H1 (cell line): ENCODE data around the gene EIF4ENIF1. TPM values are rescaled to one million over a fixed set of nuclear protein-coding genes. Genes with fewer than 3 reads are reported as not detected.

Experiments used
- CTCF ChIA-PET: fragments of 300-600 bp; sonication (Branson Sonifier 250); formaldehyde crosslinking; loops from one replicate; lab custom pipeline; 2021; ENCODE audit not compliant: partially characterized antibody; lab: Charles Lee
- POLR2A ChIA-PET: fragments of 300-600 bp; sonication (Branson Sonifier 250); formaldehyde crosslinking; loops from one replicate; lab custom pipeline; 2021; ENCODE audit warnings: inconsistent platforms; ENCODE audit not compliant: partially characterized antibody; lab: Charles Lee
- DNase-seq, 2 experiments: peaks; one replicate each; pipeline versions ENCODE4 v3.0.0 to v3.0.0-alpha.2; 2010 to 2022; ENCODE audit warnings: low spot score in 2 of 2, low read depth in 1 of 2, mixed read lengths in 1 of 2
- FAIRE-seq: peaks from 2 replicates; lab custom pipeline; 2011; peaks lifted over from hg19 to GRCh38; lab: Jason Lieb, UNC
- H2AFZ ChIP-seq: 2 replicates; pipeline ENCODE4 v1.8.1; 2012; ENCODE audit warnings: low read length, inconsistent platforms
- H2AK5ac ChIP-seq: 2 replicates; pipeline ENCODE4 v1.6.1; 2013; ENCODE audit warnings: low read depth, low read length
- H2BK120ac ChIP-seq: replicated peaks from 2 replicates; pipeline ENCODE3; 2013; ENCODE audit warnings: low read depth, low read length, inconsistent platforms
- H2BK12ac ChIP-seq: 2 replicates; pipeline ENCODE4 v1.6.1; 2013; ENCODE audit warnings: low read depth, low read length
- H2BK15ac ChIP-seq: 2 replicates; pipeline ENCODE4 v1.6.1; 2013; ENCODE audit warnings: low read length
- H2BK20ac ChIP-seq: 2 replicates; pipeline ENCODE4 v1.6.1; 2013; ENCODE audit warnings: low read length
- H2BK5ac ChIP-seq: 2 replicates; pipeline ENCODE4 v1.6.1; 2013; ENCODE audit warnings: low read depth, low read length
- H3K14ac ChIP-seq: 2 replicates; pipeline ENCODE4 v1.6.1; 2013; ENCODE audit warnings: inconsistent platforms; ENCODE audit not compliant: insufficient read length
- H3K18ac ChIP-seq: 2 replicates; pipeline ENCODE4 v1.6.1; 2013; ENCODE audit warnings: low read length; ENCODE audit errors: extremely low read depth
- H3K23ac ChIP-seq: 2 replicates; pipeline ENCODE4 v1.6.1; 2013; ENCODE audit warnings: inconsistent platforms; ENCODE audit not compliant: insufficient read length
- H3K23me2 ChIP-seq: 2 replicates; pipeline ENCODE4 v1.6.1; 2013; ENCODE audit warnings: low read depth, low read length
- H3K27ac ChIP-seq: 2 replicates; pipeline ENCODE4 v1.6.1; 2011; ENCODE audit warnings: low read depth, low read length, inconsistent platforms
- H3K27me3 ChIP-seq, 4 experiments: replicated peaks in 1 of 4; 1 replicate in 1 of 4; 2 replicates in 3 of 4; pipeline versions ENCODE4 v1.6.1 to v1.8.1; 2011 to 2013; ENCODE audit warnings: low read length in 3 of 4, mild to moderate bottlenecking in 3 of 4, inconsistent platforms in 2 of 4, mixed read lengths in 2 of 4, moderate library complexity in 1 of 4; ENCODE audit not compliant: control insufficient read depth in 3 of 4, insufficient read depth in 3 of 4; ENCODE audit errors: extremely low read depth in 1 of 4
- H3K36me3 ChIP-seq, 4 experiments: 2 replicates each; pipeline versions ENCODE4 v1.6.1 to v1.8.1; 2011 to 2013; ENCODE audit warnings: mild to moderate bottlenecking in 4 of 4, low read length in 3 of 4, moderate library complexity in 2 of 4, control low read depth in 1 of 4, inconsistent platforms in 1 of 4; ENCODE audit not compliant: insufficient read depth in 4 of 4, control insufficient read depth in 2 of 4
- H3K4ac ChIP-seq: replicated peaks from 2 replicates; pipeline ENCODE3; 2013; ENCODE audit warnings: low read length, low read depth, mixed read lengths, inconsistent platforms; ENCODE audit not compliant: insufficient read length
- H3K4me1 ChIP-seq, 4 experiments: replicated peaks in 1 of 4; 1 replicate in 1 of 4; 2 replicates in 3 of 4; pipeline versions ENCODE4 v1.6.1 to v1.8.1; 2011 to 2013; ENCODE audit warnings: low read length in 3 of 4, inconsistent platforms in 2 of 4, mixed read lengths in 1 of 4; ENCODE audit not compliant: insufficient read depth in 4 of 4, control insufficient read depth in 3 of 4
- H3K4me2 ChIP-seq, 2 experiments: 2 replicates each; pipeline versions ENCODE4 v1.6.1 to v1.8.1; 2011 to 2013; ENCODE audit warnings: low read depth in 2 of 2, low read length in 2 of 2, control low read depth in 1 of 2, inconsistent platforms in 1 of 2, mild to moderate bottlenecking in 1 of 2; ENCODE audit not compliant: insufficient read depth in 1 of 2
- H3K4me3 ChIP-seq, 4 experiments: fragments of 200-600, 300-600 bp in 1 of 4; sonication (generic), shearing (Covaris generic), sonication (Bioruptor Twin) in 1 of 4; 2 replicates each; pipeline versions ENCODE4 v1.5.1 to v1.8.1; 2011 to 2016; ENCODE audit warnings: low read length in 4 of 4, low read depth in 3 of 4, control low read depth in 2 of 4, inconsistent platforms in 2 of 4, mild to moderate bottlenecking in 2 of 4, mixed read lengths in 1 of 4, moderate library complexity in 1 of 4; ENCODE audit not compliant: insufficient read depth in 2 of 4; ENCODE audit errors: extremely low read depth in 1 of 4
- H3K56ac ChIP-seq: replicated peaks from 2 replicates; pipeline ENCODE3; 2013; ENCODE audit warnings: low read depth, mild to moderate bottlenecking, mixed read lengths, low read length, inconsistent platforms; ENCODE audit not compliant: insufficient read length
- H3K79me1 ChIP-seq: 2 replicates; pipeline ENCODE4 v1.6.1; 2013; ENCODE audit warnings: low read depth, low read length, control low read depth
- H3K79me2 ChIP-seq, 2 experiments: 2 replicates each; pipeline versions ENCODE4 v1.6.1 to v1.8.1; 2012 to 2013; ENCODE audit warnings: low read length in 2 of 2, mild to moderate bottlenecking in 2 of 2, inconsistent platforms in 1 of 2; ENCODE audit not compliant: insufficient read depth in 2 of 2, control insufficient read depth in 1 of 2
- H3K9ac ChIP-seq, 4 experiments: replicated peaks in 1 of 4; 1 replicate in 1 of 4; 2 replicates in 3 of 4; pipeline versions ENCODE4 v1.6.1 to v1.8.1; 2011 to 2013; ENCODE audit warnings: low read depth in 3 of 4, low read length in 3 of 4, control low read depth in 2 of 4, mild to moderate bottlenecking in 2 of 4, moderate library complexity in 2 of 4, inconsistent platforms in 1 of 4; ENCODE audit errors: extremely low read depth in 1 of 4
- H3K9me3 ChIP-seq, 2 experiments: 2 replicates each; pipeline versions ENCODE4 v1.6.1 to v1.8.1; 2012 to 2013; ENCODE audit warnings: mild to moderate bottlenecking in 2 of 2, moderate library complexity in 2 of 2, control low read depth in 1 of 2, inconsistent platforms in 1 of 2, low read depth in 1 of 2, low read length in 1 of 2, mixed read lengths in 1 of 2; ENCODE audit not compliant: insufficient read depth in 2 of 2
- H4K20me1 ChIP-seq, 2 experiments: replicated peaks in 1 of 2; 2 replicates each; pipeline versions ENCODE3 to v1.8.1; 2011 to 2013; ENCODE audit warnings: inconsistent platforms in 2 of 2, low read length in 2 of 2, mild to moderate bottlenecking in 1 of 2; ENCODE audit not compliant: insufficient read depth in 2 of 2, control insufficient read depth in 1 of 2
- H4K5ac ChIP-seq: 2 replicates; pipeline ENCODE4 v1.6.1; 2013; ENCODE audit warnings: low read length, low read depth, mixed read lengths, inconsistent platforms; ENCODE audit not compliant: insufficient read length
- H4K8ac ChIP-seq: 2 replicates; pipeline ENCODE4 v1.8.0; 2013; ENCODE audit warnings: mild to moderate bottlenecking, moderate library complexity, low read length, inconsistent platforms; ENCODE audit not compliant: insufficient read depth; ENCODE audit errors: extremely low read depth
- H4K91ac ChIP-seq: replicated peaks from 2 replicates; pipeline ENCODE3; 2013; ENCODE audit warnings: low read length, mixed read lengths, inconsistent platforms; ENCODE audit not compliant: insufficient read length
- CEBPB ChIP-seq: IDR thresholded peaks from 2 replicates; pipeline ENCODE4 v1.6.1; 2012; ENCODE audit warnings: low read depth, low read length
- HDAC6 ChIP-seq: IDR thresholded peaks from one replicate; pipeline ENCODE4 v1.7.1; 2012; ENCODE audit warnings: low read depth, mild to moderate bottlenecking, inconsistent platforms, low read length, moderate library complexity
- TAF7 ChIP-seq: optimal IDR thresholded peaks from 2 replicates; pipeline ENCODE3; 2011; ENCODE audit warnings: low read depth, mild to moderate bottlenecking, inconsistent platforms, low read length, moderate library complexity, borderline replicate concordance
- WGBS, 2 experiments: shearing (Covaris generic) in 1 of 2; methylation state at CpG; one replicate each; pipeline versions ENCODE4 v1.1.6 to v1.1.7; 2013 to 2015; ENCODE audit warnings: low lambda C conversion rate in 2 of 2, mixed read lengths in 2 of 2, inconsistent platforms in 1 of 2, low coverage in 1 of 2, missing lambda C conversion rate in 1 of 2; ENCODE audit not compliant: insufficient replicate concordance in 2 of 2, insufficient coverage in 1 of 2, insufficient read length in 1 of 2; ENCODE audit errors: extremely low coverage in 1 of 2, missing lambda C conversion rate in 1 of 2; 5-methylcytosine and 5-hydroxymethylcytosine counted together
- polyA plus RNA-seq, 7 experiments: library from polyadenylated mRNA; depleted of rRNA in 3 of 7; stranded (reverse) in 5 of 7; unstranded in 2 of 7; fragments of >200 nt in 5 of 7; fragments of 200-250 nt in 2 of 7; gene quantifications; 1 replicate in 5 of 7; 2 replicates in 1 of 7; 4 replicates in 1 of 7; pipeline versions ENCODE4 v1.2.1 to v1.2.3, GENCODE V29; 2011 to 2013; ENCODE audit warnings: missing spikeins in 2 of 7, mixed read lengths in 2 of 7
- total RNA-seq: library from RNA; stranded (reverse); fragmentation: NEBNext Ultra II Directional; extraction: Animal tissue kit (Norgen Biotek cat#: 25700); gene quantifications from 2 replicates; pipeline ENCODE4 v1.2.1, GENCODE V29; 2021

EIF4ENIF1 gene
- total and polyA plus RNA-seq, 2 of the 8 experiments (the other 6 are each of a cell fraction or from before 2014, with no cell fraction given), result 21.9 to 23.6 TPM

GRCh38 chr22:31533374-31533773 lies 43.7 kb upstream of the EIF4ENIF1 start:
- Histone ChIP-seq H3K23ac (no peak overlapping the region), H3K9ac (no peak overlapping the region), H3K4me3 (no peak overlapping the region), H3K23me2 (no peaks in the 10 kb centered on the region), H4K8ac (no peak overlapping the region), H2BK5ac (no peak overlapping the region), H3K79me1 (no peaks in the 10 kb centered on the region), H4K5ac (no peak overlapping the region), H3K9me3 (no peaks in the 10 kb centered on the region), H3K27ac (no peak overlapping the region), H2BK20ac (no peak overlapping the region), H2BK12ac (no peak overlapping the region), H3K4ac (no peak overlapping the region), H3K18ac (no peak overlapping the region), H3K56ac (no peak overlapping the region), H3K4me1 (no peaks in the 10 kb centered on the region), H4K20me1 (no peaks in the 10 kb centered on the region), H3K79me2 (no peaks in the 10 kb centered on the region), H3K27me3 (no peaks in the 10 kb centered on the region), H4K91ac (no peak overlapping the region), H2BK15ac (no peak overlapping the region), H2AK5ac (no peak overlapping the region), H2AFZ (no peak overlapping the region), H2BK120ac (no peak overlapping the region), H3K14ac (no peak overlapping the region), H3K4me2 (no peak overlapping the region), H3K36me3 (no peaks in the 10 kb centered on the region)
- POLR2A ChIA-PET, result no interaction called here
- DNase-seq, result no peak
- no peak for FAIRE-seq
- 89% methylated on average over 5 of the region's 5 CpGs; no CpG with 5 or more reads in 1 of the 2 experiments for WGBS, 2 experiments
- CTCF ChIA-PET, result interaction anchor here (0.6 to 2.8 kb wide), 2 partner anchors 23 to 62 kb away, joined by 3 to 13 read pairs; no protein-coding TSS in a partner anchor
- TF ChIP-seq TAF7, result no peak
- no peak for TF ChIP-seq HDAC6
- TF ChIP-seq CEBPB, result no peak
